ENCODE measurements around the gene CAMK2D. TPM values are rescaled to one million over a fixed set of nuclear protein-coding genes. Genes with fewer than 3 reads are reported as not detected.

The CAMK2D gene
- total RNA-seq, 1 experiment from 2014 or later = 35.8 TPM

DNA sequence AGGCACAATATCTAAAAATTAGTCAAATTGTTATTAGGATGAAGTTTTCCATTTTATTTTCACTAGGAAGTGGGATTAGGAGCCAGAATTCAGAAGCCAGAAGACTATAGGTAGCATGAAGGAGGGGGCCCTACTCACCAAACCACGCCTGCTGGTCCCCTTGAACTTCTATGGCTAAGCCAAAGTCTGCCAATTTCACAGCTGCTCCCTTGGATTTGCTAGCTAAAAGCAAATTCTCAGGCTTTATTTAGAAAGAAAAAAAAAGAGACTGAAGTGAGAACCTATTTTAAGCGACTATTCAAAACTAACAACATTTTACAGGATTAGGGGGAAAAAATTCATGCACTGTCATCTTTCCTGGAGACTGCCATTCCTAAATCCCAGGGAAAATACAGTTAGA, 224.3 kb downstream of the CAMK2D start:
- Histone ChIP-seq H3K4me3 (ENCODE audit: low read depth, low read length, poor library complexity, severe bottlenecking) (no peak overlapping the region), H3K27me3 (replicated peaks; ENCODE audit: insufficient read depth, low read depth, low read length, poor library complexity) (no peaks in the 10 kb centered on the region), H3K36me3 (ENCODE audit: insufficient read depth, low read length, poor library complexity, severe bottlenecking) (no peaks in the 10 kb centered on the region), H3K4me1 (ENCODE audit: insufficient read depth, low read length, poor library complexity, severe bottlenecking) (no peaks in the 10 kb centered on the region), H3K27ac (ENCODE audit: low read depth, low read length, poor library complexity, severe bottlenecking) (no peak overlapping the region), H3K9me3 (ENCODE audit: low read depth, low read length, poor library complexity, severe bottlenecking) (no peaks in the 10 kb centered on the region)
- no TSS peak for BruUV-seq (replicated peaks)
- no peak for TF ChIP-seq EZH2 (IDR thresholded peaks at IDR 0.05; ENCODE audit: borderline replicate concordance, low read depth, low read length, poor library complexity, severe bottlenecking)
- TF ChIP-seq, protein P1, sequence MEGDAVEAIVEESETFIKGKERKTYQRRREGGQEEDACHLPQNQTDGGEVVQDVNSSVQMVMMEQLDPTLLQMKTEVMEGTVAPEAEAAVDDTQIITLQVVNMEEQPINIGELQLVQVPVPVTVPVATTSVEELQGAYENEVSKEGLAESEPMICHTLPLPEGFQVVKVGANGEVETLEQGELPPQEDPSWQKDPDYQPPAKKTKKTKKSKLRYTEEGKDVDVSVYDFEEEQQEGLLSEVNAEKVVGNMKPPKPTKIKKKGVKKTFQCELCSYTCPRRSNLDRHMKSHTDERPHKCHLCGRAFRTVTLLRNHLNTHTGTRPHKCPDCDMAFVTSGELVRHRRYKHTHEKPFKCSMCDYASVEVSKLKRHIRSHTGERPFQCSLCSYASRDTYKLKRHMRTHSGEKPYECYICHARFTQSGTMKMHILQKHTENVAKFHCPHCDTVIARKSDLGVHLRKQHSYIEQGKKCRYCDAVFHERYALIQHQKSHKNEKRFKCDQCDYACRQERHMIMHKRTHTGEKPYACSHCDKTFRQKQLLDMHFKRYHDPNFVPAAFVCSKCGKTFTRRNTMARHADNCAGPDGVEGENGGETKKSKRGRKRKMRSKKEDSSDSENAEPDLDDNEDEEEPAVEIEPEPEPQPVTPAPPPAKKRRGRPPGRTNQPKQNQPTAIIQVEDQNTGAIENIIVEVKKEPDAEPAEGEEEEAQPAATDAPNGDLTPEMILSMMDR (conservative IDR thresholded peaks at IDR 0.05; ENCODE audit: low read depth, low read length) = no peak
- DNase-seq (ENCODE audit: low spot score) = no peak
- ChIA-PET CTCF (no interaction called here), POLR2A (ENCODE audit: low non-redundant PET) (no interaction called here)
- intact Hi-C loops (cut with micrococcal nuclease; ENCODE audit: unreplicated experiment) = no loop called here

DNA sequence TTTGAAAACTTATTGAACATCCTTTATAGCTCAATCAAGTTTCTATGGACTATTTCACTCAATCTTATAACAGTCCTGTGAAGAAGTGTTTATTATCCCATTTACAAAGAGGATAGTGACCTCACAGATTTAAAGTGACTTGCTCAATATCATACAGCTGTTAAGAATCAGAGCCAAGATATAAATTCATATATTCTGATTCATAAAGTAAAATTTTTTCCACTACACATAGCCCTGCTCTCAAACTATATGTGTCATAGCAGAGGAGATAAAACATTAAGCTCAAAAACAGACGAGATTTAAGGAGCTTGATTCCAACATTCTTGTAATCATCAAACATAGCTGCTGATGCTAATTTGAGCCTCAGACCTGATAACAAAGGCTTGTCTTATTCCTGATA, 226.8 kb downstream of the CAMK2D start:
- Histone ChIP-seq H3K27me3 (replicated peaks; ENCODE audit: insufficient read depth, low read depth, low read length, poor library complexity) (no peaks in the 10 kb centered on the region), H3K27ac (ENCODE audit: low read depth, low read length, poor library complexity, severe bottlenecking) (no peak overlapping the region), H3K36me3 (ENCODE audit: insufficient read depth, low read length, poor library complexity, severe bottlenecking) (no peaks in the 10 kb centered on the region), H3K4me1 (ENCODE audit: insufficient read depth, low read length, poor library complexity, severe bottlenecking) (no peaks in the 10 kb centered on the region), H3K9me3 (ENCODE audit: low read depth, low read length, poor library complexity, severe bottlenecking) (no peaks in the 10 kb centered on the region), H3K4me3 (ENCODE audit: low read depth, low read length, poor library complexity, severe bottlenecking) (no peak overlapping the region)
- no peak for TF ChIP-seq EZH2 (IDR thresholded peaks at IDR 0.05; ENCODE audit: borderline replicate concordance, low read depth, low read length, poor library complexity, severe bottlenecking)
- TF ChIP-seq, protein P1 (conservative IDR thresholded peaks at IDR 0.05; ENCODE audit: low read depth, low read length) = no peak
- intact Hi-C loops (cut with micrococcal nuclease; ENCODE audit: unreplicated experiment) = no loop called here
- ChIA-PET CTCF (no interaction called here), POLR2A (ENCODE audit: low non-redundant PET) (no interaction called here)
- no peak for DNase-seq (ENCODE audit: low spot score)
- no TSS peak for BruUV-seq (replicated peaks)

DNA sequence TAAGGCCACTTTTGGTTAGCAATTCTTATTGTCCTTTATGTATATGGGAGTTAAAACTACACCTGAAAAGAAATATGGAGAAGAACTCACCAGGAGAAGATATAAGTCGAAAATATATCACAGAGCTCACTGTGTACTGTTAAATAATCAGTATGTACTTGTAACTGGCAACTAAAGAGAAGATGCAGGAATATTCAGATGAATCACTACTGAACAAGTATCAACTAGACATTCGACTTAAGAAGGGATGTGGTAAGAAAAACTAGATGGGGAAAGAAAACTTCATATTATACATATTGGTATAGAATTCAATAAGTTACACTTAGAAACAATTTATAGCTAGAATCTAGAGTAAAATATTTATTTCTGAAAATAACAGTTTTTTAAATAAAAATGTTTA, 230.0 kb downstream of the CAMK2D start:
- TF ChIP-seq, protein P1 (conservative IDR thresholded peaks at IDR 0.05; ENCODE audit: low read depth, low read length) = no peak
- no peak for TF ChIP-seq EZH2 (IDR thresholded peaks at IDR 0.05; ENCODE audit: borderline replicate concordance, low read depth, low read length, poor library complexity, severe bottlenecking)
- Histone ChIP-seq H3K36me3 (ENCODE audit: insufficient read depth, low read length, poor library complexity, severe bottlenecking) (no peaks in the 10 kb centered on the region), H3K9me3 (ENCODE audit: low read depth, low read length, poor library complexity, severe bottlenecking) (no peaks in the 10 kb centered on the region), H3K4me1 (ENCODE audit: insufficient read depth, low read length, poor library complexity, severe bottlenecking) (no peaks in the 10 kb centered on the region), H3K27me3 (replicated peaks; ENCODE audit: insufficient read depth, low read depth, low read length, poor library complexity) (no peaks in the 10 kb centered on the region), H3K27ac (ENCODE audit: low read depth, low read length, poor library complexity, severe bottlenecking) (no peak overlapping the region), H3K4me3 (ENCODE audit: low read depth, low read length, poor library complexity, severe bottlenecking) (no peak overlapping the region)
- ChIA-PET CTCF (no interaction called here), POLR2A (ENCODE audit: low non-redundant PET) (no interaction called here)
- no TSS peak for BruUV-seq (replicated peaks)
- DNase-seq (ENCODE audit: low spot score) = no peak
- intact Hi-C loops (cut with micrococcal nuclease; ENCODE audit: unreplicated experiment) = no loop called here
